Stomach smooth muscle (tissue), 2 donors: ENCODE results near the gene LRRC8C.

Experiments
- H3K27ac ChIP-seq: one replicate; pipeline ENCODE4 v1.7.0; 2013; ENCODE audit warnings: mild to moderate bottlenecking, low read length, inconsistent platforms
- H3K27me3 ChIP-seq, 2 donors: one replicate each; pipeline ENCODE4 v1.7.0; 2013; ENCODE audit warnings: low read length in 2 of 2; ENCODE audit not compliant: insufficient read depth in 2 of 2, control insufficient read depth in 1 of 2
- H3K36me3 ChIP-seq, 2 donors: one replicate each; pipeline ENCODE4 v1.7.0; 2013; ENCODE audit warnings: low read length in 2 of 2; ENCODE audit not compliant: control insufficient read depth in 2 of 2, insufficient read depth in 2 of 2
- H3K4me1 ChIP-seq: one replicate; pipeline ENCODE4 v1.7.0; 2013; ENCODE audit warnings: low read length; ENCODE audit not compliant: control insufficient read depth, insufficient read depth
- H3K4me3 ChIP-seq, 2 donors: one replicate each; pipeline ENCODE4 v1.7.0; 2013; ENCODE audit warnings: low read length in 2 of 2
- H3K9ac ChIP-seq, 2 donors: one replicate each; pipeline ENCODE4 v1.7.0; 2013; ENCODE audit warnings: low read length in 2 of 2, mild to moderate bottlenecking in 1 of 2
- H3K9me3 ChIP-seq, 2 donors: one replicate each; pipeline ENCODE4 v1.7.0; 2013; ENCODE audit warnings: low read length in 2 of 2; ENCODE audit not compliant: control insufficient read depth in 2 of 2
- donor health status: healthy.
- donor health status: Pancreatic carcinoma.

Gene LRRC8C

GRCh38 chr1:89598450-89599331, 34.2 kb upstream of the LRRC8C start:
- Histone ChIP-seq H3K9me3 (no peaks in the 10 kb centered on the region), H3K27me3 (no peaks in the 10 kb centered on the region), H3K4me1 (no peaks in the 10 kb centered on the region), H3K9ac (no peak overlapping the region), H3K4me3 (no peak overlapping the region), H3K27ac (no peak overlapping the region), H3K36me3 (no peaks in the 10 kb centered on the region)

DNA sequence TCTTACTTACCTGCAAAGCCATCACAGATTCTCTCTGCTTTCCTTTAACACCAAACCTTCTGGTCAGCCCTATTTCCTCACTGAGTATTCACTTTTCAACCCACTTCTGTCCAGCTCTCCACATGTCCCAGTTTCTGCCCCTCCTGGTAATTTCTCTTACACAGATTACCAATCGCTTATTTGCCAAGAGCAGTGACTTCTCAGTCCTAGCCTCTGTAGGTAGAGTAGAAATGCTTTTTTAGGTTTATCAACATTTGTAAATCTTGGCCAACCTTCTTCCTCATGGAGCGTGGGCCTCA, 33.6 kb upstream of the LRRC8C start:
- Histone ChIP-seq H3K4me1 (no peaks in the 10 kb centered on the region), H3K9ac (no peak overlapping the region), H3K27ac (no peak overlapping the region), H3K9me3 (no peaks in the 10 kb centered on the region), H3K27me3 (no peaks in the 10 kb centered on the region), H3K36me3 (no peaks in the 10 kb centered on the region), H3K4me3 (no peak overlapping the region)

- no peak overlapping the region for H3K9ac ChIP-seq
- H3K9me3 ChIP-seq = no peaks in the 10 kb centered on the region
- no peak overlapping the region for H3K27ac ChIP-seq
- H3K36me3 ChIP-seq = no peaks in the 10 kb centered on the region
- no peak overlapping the region for H3K4me3 ChIP-seq
- H3K4me1 ChIP-seq = no peaks in the 10 kb centered on the region
- no peaks in the 10 kb centered on the region for H3K27me3 ChIP-seq
Measured at GRCh38 chr1:89600451-89601224, 32.3 kb upstream of the LRRC8C start.

DNA sequence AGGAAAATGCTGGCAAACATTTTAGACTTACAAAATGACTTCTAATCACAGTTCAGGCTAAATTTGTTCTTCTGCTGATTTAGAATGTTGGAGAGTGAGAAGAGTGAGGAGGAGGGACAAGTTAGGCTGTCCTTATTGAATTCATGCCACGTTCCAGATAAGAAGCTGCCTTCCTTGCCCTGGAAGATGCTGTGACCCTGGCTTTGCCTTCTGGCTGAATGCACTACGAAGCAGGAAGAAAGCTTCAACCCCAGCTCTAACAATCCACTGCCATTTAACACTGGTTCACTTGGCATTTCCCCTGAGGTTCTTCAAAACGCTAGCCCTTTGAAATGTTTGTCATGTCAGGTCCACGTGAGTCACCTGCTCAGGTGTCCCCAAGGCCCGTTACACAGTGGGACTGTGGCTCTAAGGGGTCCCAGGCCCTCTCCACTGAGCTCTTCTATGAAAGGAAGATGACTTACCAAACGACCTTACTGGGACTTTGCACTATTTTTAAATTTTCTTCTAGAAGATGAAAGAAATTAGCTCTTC, 30.0 kb upstream of the LRRC8C start:
- H3K9ac ChIP-seq = no peak overlapping the region
- H3K4me3 ChIP-seq = no peak overlapping the region
- no peaks in the 10 kb centered on the region for H3K36me3 ChIP-seq
- no peaks in the 10 kb centered on the region for H3K4me1 ChIP-seq
- H3K27me3 ChIP-seq = no peaks in the 10 kb centered on the region
- no peak overlapping the region for H3K27ac ChIP-seq
- H3K9me3 ChIP-seq = no peaks in the 10 kb centered on the region

DNA sequence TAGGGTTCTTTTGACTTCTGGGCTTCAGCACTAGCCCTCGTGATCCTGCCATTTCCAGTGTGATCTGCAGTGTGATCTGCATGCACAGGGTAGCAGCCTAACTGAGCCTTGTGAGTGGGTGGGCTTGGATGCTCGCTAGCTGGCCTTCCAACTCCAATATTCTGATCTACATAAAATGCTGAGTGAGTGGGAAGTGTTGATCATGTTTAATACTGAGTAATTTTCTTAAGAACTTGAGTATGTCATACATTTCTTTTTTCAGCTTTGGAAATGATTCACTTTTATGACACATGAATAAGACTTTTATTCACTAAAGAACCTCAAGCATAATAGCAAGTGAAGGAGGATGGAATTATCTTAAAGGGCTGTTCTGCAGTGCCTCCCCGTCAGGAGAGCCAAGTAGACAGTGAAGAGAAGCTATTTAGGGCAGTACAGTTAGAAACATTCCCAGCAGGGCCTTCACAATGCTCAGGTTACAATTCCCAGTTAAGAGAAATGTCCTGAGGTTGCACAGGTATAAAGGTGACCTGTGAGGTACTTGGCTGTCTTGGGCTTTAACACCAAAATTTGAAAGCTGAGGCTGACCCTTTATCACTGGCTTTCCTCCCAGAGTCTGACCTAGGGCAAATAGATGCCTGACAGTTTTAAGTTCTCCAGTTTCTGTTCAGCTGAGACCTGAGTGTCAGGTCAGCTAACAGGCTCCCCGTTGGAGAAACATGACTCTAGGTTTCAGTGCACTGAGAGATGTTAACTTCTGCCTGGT, 29.1 kb upstream of the LRRC8C start:
- Histone ChIP-seq H3K36me3 (no peaks in the 10 kb centered on the region), H3K27me3 (no peaks in the 10 kb centered on the region), H3K4me1 (no peaks in the 10 kb centered on the region), H3K27ac (no peak overlapping the region), H3K9me3 (no peaks in the 10 kb centered on the region), H3K9ac (no peak overlapping the region), H3K4me3 (no peak overlapping the region)

- Histone ChIP-seq H3K27ac (no peak overlapping the region), H3K9ac (no peak overlapping the region), H3K4me1 (no peaks in the 10 kb centered on the region), H3K36me3 (no peaks in the 10 kb centered on the region), H3K27me3 (no peaks in the 10 kb centered on the region), H3K4me3 (no peak overlapping the region), H3K9me3 (no peaks in the 10 kb centered on the region)
Measured at GRCh38 chr1:89604414-89604735, 28.5 kb upstream of the LRRC8C start.

DNA sequence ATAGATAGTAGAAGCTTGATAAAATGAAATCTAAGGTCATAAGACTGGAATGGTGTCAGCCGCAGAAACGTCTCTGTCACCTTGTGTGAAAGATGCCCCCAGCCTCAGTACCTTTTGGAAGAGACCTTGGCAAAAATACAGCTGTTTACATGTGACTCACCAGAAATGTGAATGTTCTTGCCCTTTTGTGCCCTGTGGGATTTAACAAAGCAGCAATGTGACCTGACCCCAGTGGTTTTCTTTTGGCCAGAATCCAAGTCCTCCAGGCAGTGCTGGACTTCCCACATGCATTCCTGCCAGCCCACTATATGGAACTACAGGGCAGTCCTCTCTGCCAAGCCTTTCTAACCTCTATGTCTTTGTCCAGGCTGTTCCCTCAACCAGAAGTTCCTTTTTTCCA, 27.2 kb upstream of the LRRC8C start:
- Histone ChIP-seq H3K4me1 (no peaks in the 10 kb centered on the region), H3K36me3 (no peaks in the 10 kb centered on the region), H3K4me3 (no peak overlapping the region), H3K27me3 (no peaks in the 10 kb centered on the region), H3K9ac (no peak overlapping the region), H3K9me3 (no peaks in the 10 kb centered on the region), H3K27ac (no peak overlapping the region)

- Histone ChIP-seq H3K27ac (no peak overlapping the region), H3K4me1 (no peaks in the 10 kb centered on the region), H3K4me3 (no peak overlapping the region), H3K9ac (no peak overlapping the region), H3K27me3 (no peaks in the 10 kb centered on the region), H3K9me3 (no peaks in the 10 kb centered on the region), H3K36me3 (no peaks in the 10 kb centered on the region)
Measured at GRCh38 chr1:89606227-89606980, 26.5 kb upstream of the LRRC8C start.

DNA sequence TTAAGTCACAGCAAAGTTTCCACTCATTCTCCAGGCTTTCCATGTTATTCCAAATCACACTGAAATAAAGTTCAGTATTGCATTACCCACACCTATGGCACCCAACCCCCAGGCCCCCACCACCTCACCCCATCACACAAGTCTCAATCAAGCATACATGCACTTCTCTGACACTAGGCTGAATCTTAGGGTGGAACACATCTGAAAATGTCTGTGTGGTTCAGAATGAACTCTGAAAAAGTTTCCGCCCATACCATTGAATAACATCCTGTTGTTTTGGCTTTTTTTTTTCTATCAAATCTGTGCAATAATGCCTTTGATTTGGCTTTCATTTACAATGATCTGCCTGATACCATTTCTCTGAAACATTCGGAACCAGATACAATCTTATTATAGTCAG, 25.8 kb upstream of the LRRC8C start:
- H3K4me1 ChIP-seq = no peaks in the 10 kb centered on the region
- H3K27me3 ChIP-seq = no peaks in the 10 kb centered on the region
- H3K4me3 ChIP-seq = no peak overlapping the region
- H3K36me3 ChIP-seq = no peaks in the 10 kb centered on the region
- no peak overlapping the region for H3K27ac ChIP-seq
- H3K9me3 ChIP-seq = no peaks in the 10 kb centered on the region
- no peak overlapping the region for H3K9ac ChIP-seq

DNA sequence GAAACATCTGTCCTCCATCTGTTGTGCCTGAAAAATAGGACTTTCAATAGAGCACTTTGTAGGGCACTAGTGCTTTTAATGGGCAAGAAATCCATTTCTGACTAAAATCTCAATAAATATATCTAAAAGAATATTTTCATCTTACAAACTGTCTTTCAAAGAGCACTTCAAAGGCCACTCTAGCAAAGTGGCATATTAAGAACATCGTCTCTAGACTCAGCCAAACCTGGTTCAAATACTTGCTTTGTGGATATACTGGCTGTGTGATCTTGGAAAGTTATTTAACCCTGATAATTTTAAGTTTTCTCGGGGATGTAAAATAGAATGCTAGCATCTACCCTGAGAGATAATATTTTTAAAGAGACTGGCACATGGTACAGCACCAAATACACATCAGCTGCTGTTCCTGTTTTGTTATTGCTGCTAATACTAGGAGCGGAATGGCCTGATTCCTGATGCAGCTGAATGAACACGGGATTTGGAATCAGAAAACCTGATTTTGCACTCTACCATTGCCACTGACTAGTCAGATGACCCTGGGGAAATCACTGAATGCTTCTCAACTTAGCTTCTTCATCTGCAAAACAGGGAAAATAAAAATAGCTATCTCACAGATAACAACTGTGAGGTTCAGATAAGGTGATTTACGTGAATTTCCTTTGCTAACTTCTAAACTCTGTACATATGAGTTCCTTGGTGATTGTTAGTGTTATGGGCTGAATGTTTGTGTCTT, 25.2 kb upstream of the LRRC8C start:
- no peaks in the 10 kb centered on the region for H3K27me3 ChIP-seq
- no peaks in the 10 kb centered on the region for H3K4me1 ChIP-seq

More for the DNA sequence above, 25.2 kb upstream of the LRRC8C start:
- Histone ChIP-seq H3K36me3 (no peaks in the 10 kb centered on the region), H3K4me3 (no peak overlapping the region), H3K27ac (no peak overlapping the region), H3K9ac (no peak overlapping the region), H3K9me3 (no peaks in the 10 kb centered on the region)
